ENCODE results near the gene DLG2.

DLG2 gene

DNA sequence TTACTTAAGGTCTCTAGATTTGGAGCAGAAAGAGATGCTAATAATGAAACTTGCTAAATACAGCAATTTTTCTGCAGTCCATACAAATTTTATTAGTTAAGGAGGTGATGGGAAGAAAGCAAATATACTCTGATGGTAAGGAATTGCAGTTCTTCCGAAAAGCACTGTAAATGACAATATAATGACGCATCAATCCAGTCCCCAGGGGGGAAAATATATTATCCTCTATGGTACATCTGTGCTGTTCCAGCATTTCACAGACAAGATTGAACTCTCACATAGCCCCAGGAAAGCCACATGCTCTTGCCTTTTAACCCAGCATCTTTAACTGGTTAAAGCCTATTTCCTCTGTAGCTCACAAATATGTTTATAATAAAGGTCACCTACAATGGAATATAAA is 1924.3 kb downstream of the DLG2 start:
- no peak overlapping the region for H3K4me3 ChIP-seq (ENCODE audit: low read depth, low read length)
- CTCF ChIA-PET, result no interaction called here
- no peak for DNase-seq (ENCODE audit: low read depth, low spot score)
- POLR2A ChIA-PET, result no interaction called here
- TF ChIP-seq, protein P1, sequence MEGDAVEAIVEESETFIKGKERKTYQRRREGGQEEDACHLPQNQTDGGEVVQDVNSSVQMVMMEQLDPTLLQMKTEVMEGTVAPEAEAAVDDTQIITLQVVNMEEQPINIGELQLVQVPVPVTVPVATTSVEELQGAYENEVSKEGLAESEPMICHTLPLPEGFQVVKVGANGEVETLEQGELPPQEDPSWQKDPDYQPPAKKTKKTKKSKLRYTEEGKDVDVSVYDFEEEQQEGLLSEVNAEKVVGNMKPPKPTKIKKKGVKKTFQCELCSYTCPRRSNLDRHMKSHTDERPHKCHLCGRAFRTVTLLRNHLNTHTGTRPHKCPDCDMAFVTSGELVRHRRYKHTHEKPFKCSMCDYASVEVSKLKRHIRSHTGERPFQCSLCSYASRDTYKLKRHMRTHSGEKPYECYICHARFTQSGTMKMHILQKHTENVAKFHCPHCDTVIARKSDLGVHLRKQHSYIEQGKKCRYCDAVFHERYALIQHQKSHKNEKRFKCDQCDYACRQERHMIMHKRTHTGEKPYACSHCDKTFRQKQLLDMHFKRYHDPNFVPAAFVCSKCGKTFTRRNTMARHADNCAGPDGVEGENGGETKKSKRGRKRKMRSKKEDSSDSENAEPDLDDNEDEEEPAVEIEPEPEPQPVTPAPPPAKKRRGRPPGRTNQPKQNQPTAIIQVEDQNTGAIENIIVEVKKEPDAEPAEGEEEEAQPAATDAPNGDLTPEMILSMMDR (IDR thresholded peaks at IDR 0.05; ENCODE audit: insufficient read depth, low read length, missing control alignments), result no peak

DNA sequence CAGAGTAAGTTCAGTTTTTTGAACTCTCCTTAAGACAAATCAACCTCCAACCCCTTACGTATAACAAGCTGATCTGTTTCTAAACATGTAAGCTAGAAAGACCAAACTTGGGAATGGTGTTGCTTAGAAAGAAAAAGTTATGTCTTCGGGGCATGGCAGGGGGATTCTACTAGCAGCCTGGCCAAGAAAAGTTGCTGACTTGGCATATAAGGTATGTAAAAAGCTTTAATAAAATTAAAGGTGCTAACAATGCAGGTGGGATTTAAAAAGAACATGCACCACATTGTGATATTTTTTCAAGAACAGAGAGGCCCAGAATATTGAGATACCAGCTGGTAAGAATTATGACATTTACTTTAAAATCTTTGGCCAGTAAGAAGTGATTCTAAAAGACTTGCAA is 1929.6 kb downstream of the DLG2 start:
- DNase-seq (ENCODE audit: low read depth, low spot score), result no peak
- TF ChIP-seq, protein P1 (IDR thresholded peaks at IDR 0.05; ENCODE audit: insufficient read depth, low read length, missing control alignments), result no peak
- CTCF ChIA-PET, result interaction anchor here (1.1 kb wide), 1 partner anchor 15 kb away, joined by 3 read pairs; no protein-coding TSS in a partner anchor
- POLR2A ChIA-PET, result no interaction called here
- no peak overlapping the region for H3K4me3 ChIP-seq (ENCODE audit: low read depth, low read length)

DNA sequence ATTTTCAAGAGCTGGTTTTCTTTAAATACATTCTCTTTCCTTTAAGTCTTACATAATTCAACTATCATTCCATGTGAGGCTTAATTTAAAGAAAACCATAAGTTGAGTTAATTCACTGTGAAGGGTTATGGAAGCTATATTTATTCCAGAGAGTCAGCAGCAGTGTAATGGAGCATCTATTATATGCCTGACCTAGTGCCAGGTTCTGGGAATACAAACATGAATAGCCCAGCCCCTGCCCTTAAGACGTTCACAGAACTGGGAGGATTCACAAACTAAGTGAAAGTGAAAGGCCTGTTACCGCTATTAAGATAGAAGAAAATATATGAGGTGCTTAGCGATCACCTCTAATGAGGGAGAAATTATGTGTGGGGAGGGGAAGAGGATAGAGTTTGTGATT is 1932.1 kb downstream of the DLG2 start:
- no peak for DNase-seq (ENCODE audit: low read depth, low spot score)
- ChIA-PET CTCF (no interaction called here), POLR2A (no interaction called here)
- no peak overlapping the region for H3K4me3 ChIP-seq (ENCODE audit: low read depth, low read length)
- TF ChIP-seq, protein P1 (IDR thresholded peaks at IDR 0.05; ENCODE audit: insufficient read depth, low read length, missing control alignments), result no peak

DNA sequence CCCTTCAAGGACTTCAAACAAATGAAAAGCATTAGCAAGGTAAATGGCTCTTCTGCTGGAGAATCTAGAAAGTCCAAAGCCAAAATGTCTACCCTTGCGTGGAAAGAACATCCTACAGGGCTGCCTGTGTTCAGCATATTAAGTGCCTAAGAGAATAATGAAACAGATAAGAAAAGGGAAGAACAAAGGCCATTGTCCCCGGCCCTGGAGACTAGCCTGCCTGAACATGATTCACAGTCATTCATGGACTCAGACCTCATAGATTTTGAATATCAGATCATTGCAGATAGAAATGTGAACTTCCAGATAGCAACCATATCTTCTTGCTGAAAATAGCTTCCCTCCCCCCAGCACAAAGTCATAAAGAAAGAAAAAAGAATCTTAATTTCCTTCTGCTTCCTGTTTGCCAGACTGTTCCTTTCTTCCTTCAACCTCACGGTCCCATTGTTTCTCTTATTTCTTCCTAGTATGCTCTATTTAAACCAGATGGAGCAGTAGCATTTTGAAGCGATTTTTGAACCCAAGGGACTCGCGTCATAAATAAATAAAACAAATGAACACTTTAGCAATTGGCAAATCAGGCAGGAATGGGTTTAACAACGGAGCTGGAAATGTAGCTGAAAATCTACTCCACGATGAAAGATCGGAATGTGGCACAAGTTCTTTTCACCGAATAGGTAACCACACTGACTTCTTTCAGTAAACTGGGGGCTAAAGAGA is 1932.8 kb downstream of the DLG2 start:
- no peak overlapping the region for H3K4me3 ChIP-seq (ENCODE audit: low read depth, low read length)
- ChIA-PET POLR2A (no interaction called here), CTCF (no interaction called here)
- DNase-seq (ENCODE audit: low read depth, low spot score), result no peak
- TF ChIP-seq, protein P1 (IDR thresholded peaks at IDR 0.05; ENCODE audit: insufficient read depth, low read length, missing control alignments), result no peak

DNA sequence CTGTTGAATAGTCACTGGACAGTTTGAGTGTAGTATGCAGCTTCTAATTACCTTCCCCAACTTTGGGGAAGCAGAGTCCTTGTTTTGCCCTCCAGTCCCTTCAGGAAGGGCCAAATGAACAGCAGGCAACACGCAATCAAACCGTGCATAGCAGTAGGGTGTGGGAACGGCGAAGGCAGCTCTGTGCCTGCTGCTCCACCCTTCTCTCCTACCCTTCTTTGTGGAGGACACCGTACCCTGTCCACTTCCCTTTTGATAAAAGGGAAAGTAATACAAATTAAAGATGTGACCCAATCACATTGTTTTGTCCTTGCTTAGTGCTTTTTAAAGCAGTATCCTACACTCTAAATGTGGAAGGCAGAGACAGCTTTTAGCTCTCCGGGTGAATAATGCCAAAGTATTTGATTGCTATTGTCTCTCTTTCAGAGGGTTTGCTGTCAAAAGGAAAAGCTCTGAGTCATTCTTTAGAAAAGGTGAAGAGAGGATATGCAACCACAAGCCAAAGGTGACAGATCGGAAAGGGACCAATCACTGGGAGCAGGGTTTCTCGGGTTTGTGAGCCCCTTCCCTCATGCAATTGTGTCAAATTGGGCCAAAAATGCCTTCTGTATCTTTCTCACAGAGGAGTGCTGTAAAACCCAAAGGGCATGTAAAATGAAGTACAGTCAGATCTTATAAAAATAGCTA is 1933.7 kb downstream of the DLG2 start:
- ChIA-PET POLR2A (no interaction called here), CTCF (no interaction called here)
- H3K4me3 ChIP-seq (ENCODE audit: low read depth, low read length), result no peak overlapping the region
- DNase-seq (ENCODE audit: low read depth, low spot score), result no peak
- TF ChIP-seq, protein P1 (IDR thresholded peaks at IDR 0.05; ENCODE audit: insufficient read depth, low read length, missing control alignments), result no peak

DNA sequence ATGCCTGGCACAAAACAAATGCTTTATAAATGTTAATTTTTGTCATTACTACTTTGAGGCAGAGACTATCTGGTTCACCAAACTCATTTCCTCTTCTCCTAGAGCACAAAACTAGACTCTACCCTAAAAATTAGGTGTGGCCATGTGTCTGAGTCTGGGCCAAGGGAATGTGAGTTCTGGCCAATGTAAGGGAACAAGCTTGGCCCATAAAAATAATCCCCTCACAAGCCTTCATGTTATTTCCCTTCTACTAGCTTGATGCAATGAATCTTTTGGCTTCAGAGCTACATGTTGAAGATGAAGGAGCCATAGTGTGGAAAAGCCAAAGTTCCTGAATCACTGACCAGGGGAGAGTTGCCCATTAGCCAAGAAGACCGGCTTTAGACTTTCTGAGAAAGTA is 1934.5 kb downstream of the DLG2 start:
- TF ChIP-seq, protein P1 (IDR thresholded peaks at IDR 0.05; ENCODE audit: insufficient read depth, low read length, missing control alignments), result no peak
- DNase-seq (ENCODE audit: low read depth, low spot score), result no peak
- POLR2A ChIA-PET, result no interaction called here
- CTCF ChIA-PET, result no interaction called here
- no peak overlapping the region for H3K4me3 ChIP-seq (ENCODE audit: low read depth, low read length)
